Stimulated activated CD4-positive, alpha-beta T cell treated with anti-CD3 and anti-CD28 coated beads, Interleukin-1b, Interleukin-23, amount 100 ng/mL, for 24 hours (primary cell): ENCODE data around the gene LYPD5.
"Not testable (repeated sequence)": the region's sequence is repeated elsewhere in the genome, so short reads cannot be mapped to it uniquely, and the experiment has no call there.

Experiments
- DNase-seq, 4 experiments: peaks; one replicate each; pipeline ENCODE4 v3.0.0-alpha.2; 2020; ENCODE audit warnings: low read depth in 4 of 4, low spot score in 1 of 4

LYPD5 gene

GRCh38 chr19:43802216-43802951, at the start of gene LYPD5:
Gene LYPD5, minus strand, starts transcription at chr19:43802447. Its CDS starts 67 bp downstream, at chr19:43802380.
- DNase-seq, result no peak

GRCh38 chr19:43848821-43849220, 46.6 kb upstream of the LYPD5 start:
- DNase-seq, result no peak

GRCh38 chr19:43847884-43848283, 45.6 kb upstream of the LYPD5 start:
- no peak for DNase-seq

GRCh38 chr19:43847246-43847645, 45.0 kb upstream of the LYPD5 start:
- DNase-seq, result no peak

- DNase-seq, result no peak
Observed at GRCh38 chr19:43842007-43842406, 39.8 kb upstream of the LYPD5 start.

- no peak for DNase-seq
Observed at GRCh38 chr19:43839139-43839538, 36.9 kb upstream of the LYPD5 start.

- peak; percentile 60 to 82 (median 73) for DNase-seq
Observed at GRCh38 chr19:43826787-43827754, 24.8 kb upstream of the LYPD5 start, which contains the start of gene ZNF283. Gene ZNF283, plus strand, starts transcription at chr19:43827321. Its CDS starts 6,184 bp downstream, at chr19:43833505.

GRCh38 chr19:43824572-43824971, 22.3 kb upstream of the LYPD5 start:
- not testable (repeated sequence) for DNase-seq

GRCh38 chr19:43823856-43824255, 21.6 kb upstream of the LYPD5 start:
- not testable (repeated sequence) for DNase-seq

GRCh38 chr19:43820884-43821215, 18.6 kb upstream of the LYPD5 start:
- DNase-seq, result no peak

- DNase-seq, result peak in 2 of 4 experiments; percentile 14 to 34
Observed at GRCh38 chr19:43820098-43820883, 18.0 kb upstream of the LYPD5 start.

- no peak for DNase-seq
Observed at GRCh38 chr19:43818500-43818899, 16.3 kb upstream of the LYPD5 start.

GRCh38 chr19:43817454-43817853, 15.2 kb upstream of the LYPD5 start:
- not testable (repeated sequence) for DNase-seq

GRCh38 chr19:43814663-43815352, 12.6 kb upstream of the LYPD5 start:
- DNase-seq, result no peak

GRCh38 chr19:43812688-43813087, 10.4 kb upstream of the LYPD5 start:
- no peak for DNase-seq

- DNase-seq, result no peak
Observed at GRCh38 chr19:43812259-43812658, 10.0 kb upstream of the LYPD5 start.

- DNase-seq, result no peak
Observed at GRCh38 chr19:43811837-43812236, 9.6 kb upstream of the LYPD5 start.

- no peak for DNase-seq
Observed at GRCh38 chr19:43809762-43810696, 7.8 kb upstream of the LYPD5 start.

- no peak for DNase-seq
Observed at GRCh38 chr19:43807651-43808050, 5.4 kb upstream of the LYPD5 start.

- no peak for DNase-seq
Observed at GRCh38 chr19:43806848-43807247, 4.6 kb upstream of the LYPD5 start.
